Heart right ventricle (tissue), 16 donors: ENCODE measurements around the gene MYH4. TPM values are rescaled to one million over a fixed set of nuclear protein-coding genes. Genes with fewer than 3 reads are reported as not detected.

Experiments used
- ATAC-seq, 8 donors: fragments of 200-7000 bp; cut with Tn5 transposase; one replicate each; pipeline ENCODE4 v1.9.1; 2020; ENCODE audit warnings: mild to moderate bottlenecking in 8 of 8, moderate library complexity in 8 of 8, moderate number of reproducible peaks in 1 of 8
- DNase-seq, 2 donors: peaks; one replicate each; pipeline ENCODE4 v3.0.0-alpha.2; 2020
- H3K27ac ChIP-seq, 10 donors: fragments of 200-600 bp; sonication (generic) in 2 of 10; one replicate each; pipeline versions ENCODE4 v1.5.0 to v1.8.0; 2020 to 2022; ENCODE audit warnings: mild to moderate bottlenecking in 3 of 10
- H3K27me3 ChIP-seq, 7 donors: fragments of 200-600 bp; one replicate each; pipeline ENCODE4 v1.8.0; 2021 to 2022; ENCODE audit warnings: mild to moderate bottlenecking in 2 of 7
- H3K36me3 ChIP-seq, 9 donors: fragments of 200-600 bp; sonication (generic) in 1 of 9; one replicate each; pipeline versions ENCODE4 v1.5.0 to v1.8.0; 2020 to 2022; ENCODE audit warnings: mild to moderate bottlenecking in 2 of 9
- H3K4me1 ChIP-seq, 9 donors: fragments of 200-600 bp; sonication (generic) in 1 of 9; one replicate each; pipeline versions ENCODE4 v1.5.0 to v1.8.0; 2020 to 2022; ENCODE audit warnings: mild to moderate bottlenecking in 4 of 9
- H3K4me3 ChIP-seq, 10 donors: fragments of 200-600 bp; sonication (generic) in 2 of 10; one replicate each; pipeline versions ENCODE4 v1.5.0 to v1.8.0; 2020 to 2022; ENCODE audit warnings: mild to moderate bottlenecking in 7 of 10, moderate library complexity in 2 of 10
- H3K9me3 ChIP-seq, 11 donors: fragments of 200-600 bp in 10 of 11; sonication (generic) in 2 of 11; one replicate each; pipeline versions ENCODE4 v1.5.0 to v1.8.0; 2013 to 2022; ENCODE audit warnings: mild to moderate bottlenecking in 2 of 11, control low read depth in 1 of 11, moderate library complexity in 1 of 11
- CTCF ChIP-seq, 9 donors: fragments of 200-600 bp; sonication (generic) in 2 of 9; IDR thresholded peaks; one replicate each; pipeline versions ENCODE4 v1.5.0 to v1.8.0; 2021 to 2022; ENCODE audit warnings: antibody characterized with exemption in 9 of 9, mild to moderate bottlenecking in 5 of 9, moderate library complexity in 1 of 9
- WGBS, 2 donors: extraction: QIAGEN DNeasy Blood & Tissue Kit; methylation state at CpG; one replicate each; pipeline ENCODE4 v1.1.7; 2013; ENCODE audit warnings: inconsistent platforms in 1 of 2; 5-methylcytosine and 5-hydroxymethylcytosine counted together
- intact Hi-C, 10 donors: fragments of 100-400 bp; cut with DNase I; formaldehyde crosslinking; loops; one replicate each; pipeline versions ENCODE4 v1.11.1 to v1.14.2; 2022
- polyA plus RNA-seq, 2 donors: library from polyadenylated mRNA; stranded (reverse); fragments of 200-250 nt; gene quantifications; one replicate each; pipeline ENCODE4 v1.2.3, GENCODE V29; 2013
- total RNA-seq, 10 donors: library from RNA; stranded (reverse); fragmentation: NEBNext Ultra II Directional in 3 of 10; extraction: Animal tissue kit (Norgen Biotek cat#: 25700) in 3 of 10; gene quantifications; one replicate each; pipeline versions ENCODE4 v1.2.1 to v1.2.4, GENCODE V29; 2021 to 2023
- donor health status: Arrhythmogenic right ventricular cardiomyopathy.
- donor health status: ischemic (EF 13 %, LVEDD 7.1; RV severe dilation, severe dysfunction).
- donor health status: healthy with polysubstance abuse.
- donor health status: DM: no; HTN: yes; CAD: no.
- donor health status: DM: no; HTN: no; CAD: no.
- donor health status: ischemic (EF 25% LVEDD 6.9; RV normal size, moderate dysfunction).
- donor health status: ischemic (EF 25% LVEDD 5.7; RV mildly dilated, moderate dysfunction).
- donor health status: healthy.
- donor health status: DM: yes; HTN: yes; CAD: no.
- donor health status: Ischemic cardiomyopathy.
- donor health status: ischemic (EF 35%, LVEDD 5.7; RV mildly dilated, moderate dysfunction).
- donor health status: nonischemic (EF 11% LVEDD 7.7; RV severe dilation, severe dysfunction).
- donor health status: DM: yes; HTN: yes; CAD: no.
- donor health status: PGD.
- donor health status: ischemic (EF 29% LVEDD 5.4; RV normal size, mild dysfunction).
- donor health status: nonischemic (EF 23%, LVEDD 6.1; RV moderate dilation, normal function).

The MYH4 gene
- total and polyA plus RNA-seq, 12 donors = not detected

- Histone ChIP-seq H3K4me3 (no peak overlapping the region), H3K36me3 (no peaks in the 10 kb centered on the region), H3K4me1 (no peaks in the 10 kb centered on the region), H3K27me3 (peaks cover 0 to 3% (median 0%) of the 10 kb centered on the region in 7 donors), H3K9me3 (no peaks in the 10 kb centered on the region), H3K27ac (no peak overlapping the region)
- ATAC-seq = no peak
- peak in 1 of 2 donors; percentile 5 for DNase-seq
- 72 to 82% methylated on average over 14 of the region's 14 CpGs for WGBS, 2 donors
- intact Hi-C loops = no loop called here
- TF ChIP-seq CTCF (IDR thresholded peaks at IDR 0.05) = no peak
These were observed 72.7 kb downstream of the MYH4 start for GRCh38 chr17:10396524-10397163.

- Histone ChIP-seq H3K27ac (no peak overlapping the region), H3K27me3 (peaks cover 0 to 9% (median 0%) of the 10 kb centered on the region in 7 donors), H3K9me3 (no peaks in the 10 kb centered on the region), H3K36me3 (no peaks in the 10 kb centered on the region), H3K4me3 (no peak overlapping the region), H3K4me1 (no peaks in the 10 kb centered on the region)
- no peak for TF ChIP-seq CTCF (IDR thresholded peaks at IDR 0.05)
- ATAC-seq = no peak
- DNase-seq = no peak
- WGBS, 2 donors = 84 to 86% methylated on average over 6 of the region's 6 CpGs
- intact Hi-C loops = no loop called here
These were observed 75.0 kb downstream of the MYH4 start for GRCh38 chr17:10394201-10394887.

Other genes starting within 250 kb of the MYH4 start
- not detected for gene MYH13, start 96.6 kb downstream of the MYH4 start, total RNA-seq
- not detected for gene MYH13, start 96.6 kb downstream of the MYH4 start, polyA plus RNA-seq
- not detected for gene MYH8, start 47.6 kb downstream of the MYH4 start, total RNA-seq
- gene MYH8, start 47.6 kb downstream of the MYH4 start, polyA plus RNA-seq = not detected
- gene MYH1, start 49.0 kb upstream of the MYH4 start, total RNA-seq = under 1 TPM in 2 of 10 donors, not detected in 8; 0.05 to 0.13 TPM
- under 1 TPM in 1 of 2 donors, not detected in 1; 0.03 TPM for gene MYH1, start 49.0 kb upstream of the MYH4 start, polyA plus RNA-seq
- gene MYH2, start 80.1 kb upstream of the MYH4 start, total RNA-seq = under 1 TPM in 4 of 10 donors, not detected in 6; 0.05 to 0.18 (median 0.06) TPM
- under 1 TPM in 1 of 2 donors, not detected in 1; 0.03 TPM for gene MYH2, start 80.1 kb upstream of the MYH4 start, polyA plus RNA-seq
- under 1 TPM; 0.12 to 0.97 (median 0.60) TPM for gene MYH3, start 187.8 kb upstream of the MYH4 start, total RNA-seq
- gene MYH3, start 187.8 kb upstream of the MYH4 start, polyA plus RNA-seq = 1 to 10 TPM; 1.2 to 1.4 TPM
- 10 to 100 TPM; 28.5 to 43.4 (median 37.4) TPM for gene SCO1, start 228.0 kb upstream of the MYH4 start, total RNA-seq
- gene SCO1, start 228.0 kb upstream of the MYH4 start, polyA plus RNA-seq = 10 to 100 TPM in 1 of 2 donors, 1 to 10 TPM in 1; 4.5 to 25.7 TPM
- 1 to 10 TPM; 3.6 to 7.3 (median 4.9) TPM for gene ADPRM, start 228.0 kb upstream of the MYH4 start, total RNA-seq
- 1 to 10 TPM; 3.5 to 3.8 TPM for gene ADPRM, start 228.0 kb upstream of the MYH4 start, polyA plus RNA-seq